Right lobe of liver (tissue), 4 donors: Measurements from ENCODE around the gene LRRTM4.

Experiments
- CTCF ChIP-seq, 4 donors: fragments of 200-600 bp in 3 of 4; fragments of 450-650 bp in 1 of 4; IDR thresholded peaks; one replicate each; pipeline versions ENCODE4 v1.5.1 to v1.8.0; 2016 to 2022; ENCODE audit warnings: antibody characterized with exemption in 4 of 4, mild to moderate bottlenecking in 2 of 4
- POLR2A ChIP-seq: fragments of 450-650 bp; IDR thresholded peaks from one replicate; pipeline ENCODE4 v1.6.1; 2017; ENCODE audit warnings: antibody characterized with exemption, mild to moderate bottlenecking
- donor health status: DM: no; HTN: no; CAD: no.
- donor health status: DM: no; HTN: no; CAD: no.
- donor health status: DM: no; HTN: yes; CAD: no.

- TF ChIP-seq CTCF (IDR thresholded peaks at IDR 0.05) (no peak), POLR2A (no peak)
Measured at GRCh38 chr2:76721226-76721625, 801.0 kb downstream of the LRRTM4 start.
